ENCODE data around the gene PYGL.

The PYGL gene

DNA sequence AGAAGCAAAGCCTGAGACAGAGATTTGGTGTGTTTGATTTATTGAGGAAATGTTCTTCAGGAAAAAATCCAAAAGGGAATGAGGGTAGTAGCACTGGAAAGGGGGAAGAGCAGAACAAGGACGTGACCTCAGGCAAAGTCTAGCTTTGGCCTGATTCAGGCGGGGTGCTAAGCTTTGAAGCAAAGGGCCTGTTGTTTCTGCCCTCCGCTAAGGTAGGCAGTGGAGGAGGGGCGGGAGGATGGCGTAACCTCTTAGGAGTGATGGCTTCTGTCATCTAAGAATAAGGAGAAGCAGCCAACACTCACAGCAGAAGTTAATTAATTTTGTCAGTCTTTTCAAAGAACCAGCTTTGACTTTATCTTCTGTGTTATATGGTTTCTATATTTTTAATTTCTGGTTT lies 52.0 kb downstream of the PYGL start:
- TF ChIP-seq, protein P1, sequence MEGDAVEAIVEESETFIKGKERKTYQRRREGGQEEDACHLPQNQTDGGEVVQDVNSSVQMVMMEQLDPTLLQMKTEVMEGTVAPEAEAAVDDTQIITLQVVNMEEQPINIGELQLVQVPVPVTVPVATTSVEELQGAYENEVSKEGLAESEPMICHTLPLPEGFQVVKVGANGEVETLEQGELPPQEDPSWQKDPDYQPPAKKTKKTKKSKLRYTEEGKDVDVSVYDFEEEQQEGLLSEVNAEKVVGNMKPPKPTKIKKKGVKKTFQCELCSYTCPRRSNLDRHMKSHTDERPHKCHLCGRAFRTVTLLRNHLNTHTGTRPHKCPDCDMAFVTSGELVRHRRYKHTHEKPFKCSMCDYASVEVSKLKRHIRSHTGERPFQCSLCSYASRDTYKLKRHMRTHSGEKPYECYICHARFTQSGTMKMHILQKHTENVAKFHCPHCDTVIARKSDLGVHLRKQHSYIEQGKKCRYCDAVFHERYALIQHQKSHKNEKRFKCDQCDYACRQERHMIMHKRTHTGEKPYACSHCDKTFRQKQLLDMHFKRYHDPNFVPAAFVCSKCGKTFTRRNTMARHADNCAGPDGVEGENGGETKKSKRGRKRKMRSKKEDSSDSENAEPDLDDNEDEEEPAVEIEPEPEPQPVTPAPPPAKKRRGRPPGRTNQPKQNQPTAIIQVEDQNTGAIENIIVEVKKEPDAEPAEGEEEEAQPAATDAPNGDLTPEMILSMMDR (IDR thresholded peaks at IDR 0.05): no peak
- peak overlapping the region; percentile 39 for H3K27ac ChIP-seq
- peaks cover 0 to 3% of the 10 kb centered on the region in 2 experiments for H3K4me1 ChIP-seq (ENCODE audit: control insufficient read depth in 1 of 2, insufficient read depth in 1 of 2, low read depth in 1 of 2, low read length in 1 of 2)
- no peaks in the 10 kb centered on the region for H3K27me3 ChIP-seq
- H3K9me3 ChIP-seq: no peaks in the 10 kb centered on the region
- H3K36me3 ChIP-seq: peaks cover 62% of the 10 kb centered on the region
- H3K4me3 ChIP-seq (ENCODE audit: low read depth in 1 of 2, low read length in 1 of 2): no peak overlapping the region

DNA sequence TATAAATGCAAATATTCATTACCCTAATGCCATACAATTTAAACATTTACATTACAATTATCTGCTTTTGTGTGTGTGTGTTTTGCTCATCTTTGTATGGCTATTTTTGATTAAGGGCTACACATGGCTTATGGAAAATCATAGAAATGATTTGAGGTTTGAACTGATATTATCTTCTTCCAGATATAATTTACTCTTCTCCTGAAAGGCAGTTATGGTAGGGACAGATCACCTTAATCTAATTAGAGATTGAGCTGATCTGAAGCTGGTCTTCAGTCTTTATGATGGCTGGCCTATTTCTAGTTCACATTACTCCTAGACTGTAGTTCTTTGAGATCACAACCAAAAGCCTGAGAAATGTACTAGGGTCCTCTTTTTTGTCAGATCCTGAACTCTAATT lies 56.8 kb downstream of the PYGL start:
- TF ChIP-seq, protein P1 (IDR thresholded peaks at IDR 0.05): no peak
- H3K27me3 ChIP-seq: no peaks in the 10 kb centered on the region
- peak overlapping the region; percentile 57 for H3K27ac ChIP-seq
- no peaks in the 10 kb centered on the region for H3K9me3 ChIP-seq
- peaks cover 70% of the 10 kb centered on the region for H3K36me3 ChIP-seq
- peaks cover 13 to 16% of the 10 kb centered on the region in 2 experiments for H3K4me1 ChIP-seq (ENCODE audit: control insufficient read depth in 1 of 2, insufficient read depth in 1 of 2, low read depth in 1 of 2, low read length in 1 of 2)
- H3K4me3 ChIP-seq (ENCODE audit: low read depth in 1 of 2, low read length in 1 of 2): no peak overlapping the region

DNA sequence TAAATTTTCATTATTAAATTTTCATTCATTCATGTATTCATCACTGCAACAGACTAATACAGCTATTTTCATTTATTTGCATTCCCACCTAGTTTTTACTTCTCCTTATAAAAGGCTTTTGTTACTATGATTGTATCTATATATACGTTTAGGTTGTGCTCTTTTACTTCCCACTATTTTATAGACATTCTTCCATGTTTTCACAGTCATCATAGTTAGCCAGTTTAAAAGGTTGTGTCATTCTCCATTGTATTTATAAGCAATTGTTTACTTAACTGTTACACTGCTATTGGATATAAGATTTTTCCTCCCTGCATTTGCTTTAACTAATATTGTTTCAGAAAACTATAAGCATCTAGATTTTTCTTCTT lies 60.5 kb downstream of the PYGL start:
- Histone ChIP-seq H3K36me3 (peaks cover 70% of the 10 kb centered on the region), H3K9me3 (no peaks in the 10 kb centered on the region), H3K4me1 (ENCODE audit: control insufficient read depth in 1 of 2, insufficient read depth in 1 of 2, low read depth in 1 of 2, low read length in 1 of 2) (peaks cover 16 to 17% of the 10 kb centered on the region in 2 experiments), H3K27me3 (no peaks in the 10 kb centered on the region), H3K4me3 (ENCODE audit: low read depth in 1 of 2, low read length in 1 of 2) (no peak overlapping the region), H3K27ac (no peak overlapping the region)
- TF ChIP-seq, protein P1 (IDR thresholded peaks at IDR 0.05): no peak

DNA sequence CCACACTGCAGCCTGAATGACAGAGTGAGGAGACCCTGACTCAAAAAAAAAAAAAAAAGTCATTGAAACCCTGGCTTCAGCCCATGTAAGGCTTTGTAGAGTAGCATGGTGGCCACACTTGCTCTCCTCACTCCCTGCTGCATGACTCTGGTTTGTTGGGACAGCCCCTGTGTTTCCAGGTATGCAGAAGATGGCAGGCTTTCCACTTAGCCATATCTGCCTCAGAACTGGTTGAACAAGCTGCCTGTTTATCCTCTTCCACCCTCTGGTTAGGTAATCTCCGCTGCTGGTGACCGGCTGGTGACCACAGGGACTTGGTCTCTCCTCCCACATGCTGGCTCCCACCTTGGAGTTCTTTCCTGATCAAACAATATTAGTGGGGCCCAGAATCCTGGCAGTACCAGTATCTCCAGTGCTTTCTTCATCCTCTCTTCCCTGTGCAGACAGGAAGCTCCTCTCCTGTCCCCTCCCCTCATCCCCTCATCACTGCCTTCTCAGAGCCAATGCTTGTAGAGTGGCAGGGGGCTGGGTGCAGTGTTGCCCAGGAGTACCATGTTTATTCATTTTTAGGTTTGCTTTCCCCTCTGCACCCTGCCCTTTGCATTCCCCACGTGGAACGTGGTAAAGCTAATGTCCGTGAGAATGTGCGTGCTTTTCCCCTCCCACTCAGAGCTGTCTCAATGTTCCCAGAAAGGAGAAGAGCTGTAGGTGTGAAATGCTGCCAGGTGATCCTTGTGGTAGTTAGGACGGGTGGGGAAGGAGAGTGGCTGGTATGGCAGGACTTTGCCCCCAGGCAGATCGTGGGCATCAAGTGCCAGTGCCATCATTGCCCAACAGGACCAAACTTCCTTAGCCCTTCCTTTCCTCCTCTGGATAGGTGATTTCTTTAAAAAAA lies 61.1 kb downstream of the PYGL start:
- Histone ChIP-seq H3K27me3 (no peaks in the 10 kb centered on the region), H3K36me3 (peaks cover 68% of the 10 kb centered on the region), H3K27ac (peak overlapping the region; percentile 3), H3K4me3 (ENCODE audit: low read depth in 1 of 2, low read length in 1 of 2) (no peak overlapping the region), H3K9me3 (no peaks in the 10 kb centered on the region), H3K4me1 (ENCODE audit: control insufficient read depth in 1 of 2, insufficient read depth in 1 of 2, low read depth in 1 of 2, low read length in 1 of 2) (peaks cover 16 to 17% of the 10 kb centered on the region in 2 experiments)
- TF ChIP-seq, protein P1 (IDR thresholded peaks at IDR 0.05): no peak

DNA sequence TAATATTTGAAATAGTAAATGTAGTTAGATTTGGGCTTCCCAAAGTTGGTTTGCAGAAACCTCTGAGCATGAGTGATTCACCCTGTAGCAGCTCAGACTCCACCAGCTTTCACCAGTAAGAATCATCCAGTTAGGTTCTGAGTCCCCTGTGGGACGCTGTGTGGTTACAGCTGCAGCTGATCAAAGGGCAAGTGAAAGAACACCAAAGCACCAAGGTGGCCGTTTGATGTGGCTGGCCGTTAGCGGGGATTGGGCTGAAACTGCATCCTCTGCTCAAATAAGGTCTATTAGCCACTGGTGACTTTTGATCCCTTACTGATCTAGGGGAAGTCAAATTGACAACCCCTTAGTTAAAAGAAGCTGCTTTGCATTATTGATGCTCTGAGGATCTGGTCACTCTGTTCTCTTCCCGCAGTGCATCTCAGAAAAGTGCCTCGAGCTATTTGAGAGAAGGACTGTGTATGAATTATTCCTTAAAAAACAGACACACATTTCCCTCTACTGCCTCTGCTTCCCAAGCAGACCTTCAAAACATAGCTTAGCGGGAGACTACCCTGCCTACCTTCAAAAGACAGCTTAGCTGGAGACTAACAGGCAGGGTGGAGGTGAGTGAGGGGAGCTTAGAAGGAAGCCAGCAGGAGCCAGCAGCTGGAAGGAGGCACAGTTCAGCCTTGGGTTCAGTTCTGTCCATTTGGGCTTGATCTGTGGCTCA lies 68.8 kb downstream of the PYGL start:
- Histone ChIP-seq H3K4me3 (ENCODE audit: low read depth in 1 of 2, low read length in 1 of 2) (no peak overlapping the region), H3K27ac (no peak overlapping the region), H3K27me3 (peaks cover 23% of the 10 kb centered on the region), H3K4me1 (ENCODE audit: control insufficient read depth in 1 of 2, insufficient read depth in 1 of 2, low read depth in 1 of 2, low read length in 1 of 2) (peaks cover 11 to 22% of the 10 kb centered on the region in 2 experiments), H3K9me3 (no peaks in the 10 kb centered on the region), H3K36me3 (peaks cover 36% of the 10 kb centered on the region)
- TF ChIP-seq, protein P1 (IDR thresholded peaks at IDR 0.05): no peak
